Endothelial cell of umbilical vein (primary cell): ENCODE data around the gene AMH. TPM values are rescaled to one million over a fixed set of nuclear protein-coding genes. Genes with fewer than 3 reads are reported as not detected.

Experiments used
- BruUV-seq: library from RNA; stranded (reverse); fragments of 400-500 nt; replicated peaks from 2 replicates; lab custom pipeline; 2021; lab: Mats Ljungman, UMichigan
- CTCF ChIA-PET: fragments of 300-600, 350-600 bp; sonication (Branson Sonifier 250); formaldehyde crosslinking; loops from one replicate; lab custom pipeline; 2021; ENCODE audit warnings: antibody characterized with exemption, inconsistent platforms; lab: Charles Lee
- POLR2A ChIA-PET: fragments of 300-600, 350-600 bp; sonication (Branson Sonifier 250); formaldehyde crosslinking; loops from one replicate; lab custom pipeline; 2021; ENCODE audit warnings: antibody characterized with exemption, inconsistent platforms; lab: Charles Lee
- DNase-seq: peaks from one replicate; pipeline ENCODE4 v3.0.0-alpha.2; 2011; ENCODE audit warnings: low read depth, low spot score
- FAIRE-seq: peaks from 2 replicates; lab custom pipeline; 2011; peaks lifted over from hg19 to GRCh38; lab: Jason Lieb, UNC
- H2AFZ ChIP-seq: 2 replicates; pipeline ENCODE4 v1.6.0; 2012; ENCODE audit warnings: low read depth, low read length, control low read depth, inconsistent platforms
- H3K27ac ChIP-seq: 2 replicates; pipeline ENCODE4 v1.5.1; 2011; ENCODE audit warnings: low read depth, mild to moderate bottlenecking, control low read depth, low read length, moderate library complexity; ENCODE audit not compliant: insufficient read depth
- H3K27me3 ChIP-seq, 2 experiments: 2 replicates each; pipeline versions ENCODE4 v1.6.0 to v1.6.1; 2011; ENCODE audit warnings: low read length in 2 of 2, mixed read lengths in 1 of 2; ENCODE audit not compliant: control insufficient read depth in 2 of 2, insufficient read depth in 2 of 2
- H3K36me3 ChIP-seq, 2 experiments: 2 replicates in 1 of 2; 3 replicates in 1 of 2; pipeline ENCODE4 v1.5.1; 2011; ENCODE audit warnings: low read length in 2 of 2, mild to moderate bottlenecking in 1 of 2, moderate library complexity in 1 of 2; ENCODE audit not compliant: control insufficient read depth in 2 of 2, insufficient read depth in 2 of 2; ENCODE audit errors: extremely low read depth in 1 of 2
- H3K4me1 ChIP-seq: 3 replicates; pipeline ENCODE4 v1.5.1; 2011; ENCODE audit warnings: mild to moderate bottlenecking, low read length; ENCODE audit not compliant: control insufficient read depth, insufficient read depth; ENCODE audit errors: extremely low read depth
- H3K4me2 ChIP-seq: 2 replicates; pipeline ENCODE4 v1.6.1; 2011; ENCODE audit warnings: low read length, control low read depth, mixed read lengths; ENCODE audit not compliant: insufficient read depth
- H3K4me3 ChIP-seq, 3 experiments: fragments of 200-600 bp in 1 of 3; sonication (generic), shearing (Covaris generic) in 1 of 3; replicated peaks in 1 of 3; 2 replicates each; pipeline ENCODE4 v1.5.1; 2011 to 2016; ENCODE audit warnings: control low read depth in 3 of 3, low read length in 3 of 3, mild to moderate bottlenecking in 2 of 3, inconsistent platforms in 1 of 3, low read depth in 1 of 3, moderate library complexity in 1 of 3; ENCODE audit not compliant: insufficient read depth in 1 of 3
- H3K79me2 ChIP-seq: 2 replicates; pipeline ENCODE4 v1.6.0; 2012; ENCODE audit warnings: low read length, inconsistent platforms; ENCODE audit not compliant: control insufficient read depth, insufficient read depth
- H3K9ac ChIP-seq: replicated peaks from 2 replicates; pipeline ENCODE3; 2011; ENCODE audit warnings: low read length, control low read depth; ENCODE audit not compliant: insufficient read depth; ENCODE audit errors: extremely low read depth
- H3K9me1 ChIP-seq: replicated peaks from 3 replicates; pipeline ENCODE4 v1.6.0; 2011; ENCODE audit warnings: mild to moderate bottlenecking, low read length; ENCODE audit not compliant: control insufficient read depth, insufficient read depth; ENCODE audit errors: extremely low read depth
- H3K9me3 ChIP-seq: replicated peaks from 2 replicates; pipeline ENCODE4 v1.5.1; 2012; ENCODE audit warnings: low read length, inconsistent platforms; ENCODE audit not compliant: control insufficient read depth, insufficient read depth
- H4K20me1 ChIP-seq: replicated peaks from 2 replicates; pipeline ENCODE3; 2011; ENCODE audit warnings: mild to moderate bottlenecking, low read length; ENCODE audit not compliant: control insufficient read depth, insufficient read depth; ENCODE audit errors: extremely low read depth
- CTCF ChIP-seq, 2 donors: IDR thresholded peaks; 1 replicate in 1 of 2; 2 replicates in 1 of 2; pipeline ENCODE4 v1.5.1; 2011; ENCODE audit warnings: low read length in 2 of 2, mild to moderate bottlenecking in 2 of 2, moderate library complexity in 2 of 2, control low read depth in 1 of 2, inconsistent platforms in 1 of 2, low read depth in 1 of 2; ENCODE audit not compliant: insufficient read depth in 1 of 2; ENCODE audit errors: extremely low read depth in 1 of 2
- EZH2 ChIP-seq: IDR thresholded peaks from 2 replicates; pipeline ENCODE4 v1.6.1; 2012; ENCODE audit warnings: borderline replicate concordance, low read depth, mild to moderate bottlenecking, moderate library complexity, low read length, inconsistent platforms; ENCODE audit not compliant: severe bottlenecking
- FOS ChIP-seq: IDR thresholded peaks from 2 replicates; pipeline ENCODE4 v1.6.1; 2011; ENCODE audit warnings: mild to moderate bottlenecking, low read length, moderate library complexity, borderline replicate concordance; ENCODE audit not compliant: insufficient read depth
- GATA2 ChIP-seq: IDR thresholded peaks from 2 replicates; pipeline ENCODE4 v1.7.0; 2011; ENCODE audit warnings: low read depth, mild to moderate bottlenecking, moderate library complexity, mixed read lengths, low read length; ENCODE audit not compliant: insufficient read length, insufficient read depth
- JUN ChIP-seq: IDR thresholded peaks from 2 replicates; pipeline ENCODE4 v1.6.1; 2011; ENCODE audit warnings: borderline replicate concordance, low read depth; ENCODE audit not compliant: insufficient read length, insufficient read depth
- MAX ChIP-seq: IDR thresholded peaks from 2 replicates; pipeline ENCODE4 v1.6.1; 2011; ENCODE audit not compliant: insufficient read depth, insufficient read length
- MYC ChIP-seq: IDR thresholded peaks from one replicate; pipeline ENCODE4 v1.6.1; 2011; ENCODE audit warnings: mild to moderate bottlenecking, low read depth, low read length
- POLR2A ChIP-seq: IDR thresholded peaks from 2 replicates; pipeline ENCODE4 v1.6.1; 2012; ENCODE audit warnings: low read depth, mild to moderate bottlenecking, control low read depth, low read length
- POLR2AphosphoS5 ChIP-seq: IDR thresholded peaks from 2 replicates; pipeline ENCODE4 v1.6.1; 2012; ENCODE audit warnings: low read depth, mild to moderate bottlenecking, control low read depth, low read length, moderate library complexity; ENCODE audit not compliant: insufficient read depth
- dilution Hi-C: fragments of 300-500 bp; cut with MboI; formaldehyde crosslinking; loops from one replicate; pipeline ENCODE4 v1.15.0; 2019; ENCODE audit warnings: low sequenced_read_pairs; ENCODE audit not compliant: extremely low pct_ligation_motif_present
- intact Hi-C: fragments of 100-400 bp; cut with micrococcal nuclease; formaldehyde crosslinking; loops from one replicate; pipeline ENCODE4 v1.10.0; 2022
- polyA plus RNA-seq, 4 experiments: library from polyadenylated mRNA; depleted of rRNA in 3 of 4; stranded (reverse) in 3 of 4; unstranded in 1 of 4; fragments of >200 nt; gene quantifications; 2 replicates each; pipeline versions ENCODE4 v1.2.1 to v1.2.3, GENCODE V29; 2011 to 2012; ENCODE audit warnings: missing spikeins in 1 of 4
- total RNA-seq: library from RNA; stranded (reverse); gene quantifications from 2 replicates; pipeline ENCODE4 v1.2.3, GENCODE V29; 2021

Gene AMH
- total and polyA plus RNA-seq, 2 donors (not counting 3 experiments of a cell fraction or from before 2014, with no cell fraction given), result 3.3 to 9.6 TPM

- no TSS peak for BruUV-seq
- Histone ChIP-seq H3K9me1 (no peaks in the 10 kb centered on the region), H4K20me1 (no peaks in the 10 kb centered on the region), H2AFZ (no peak overlapping the region), H3K4me1 (no peaks in the 10 kb centered on the region), H3K4me2 (no peak overlapping the region), H3K27me3 (no peaks in the 10 kb centered on the region), H3K27ac (no peak overlapping the region), H3K79me2 (no peaks in the 10 kb centered on the region), H3K36me3 (peaks cover 2 to 29% of the 10 kb centered on the region in 2 experiments), H3K4me3 (no peak overlapping the region), H3K9me3 (no peaks in the 10 kb centered on the region), H3K9ac (no peak overlapping the region)
- TF ChIP-seq FOS (no peak), MAX (no peak), EZH2 (no peak), MYC (no peak), CTCF (IDR thresholded peaks at IDR 0.05; ENCODE audit: extremely low read depth in 1 of 2, insufficient read depth in 1 of 2, low read depth in 1 of 2, low read length in 2 of 2) (no peak), POLR2A (no peak), POLR2AphosphoS5 (no peak), GATA2 (no peak), JUN (no peak)
- CTCF ChIA-PET, result no interaction called here
- dilution Hi-C loops, result no loop called here
- POLR2A ChIA-PET, result no interaction called here
- FAIRE-seq (no peak), DNase-seq (no peak)
- intact Hi-C loops, result no loop called here
Observed at GRCh38 chr19:2226840-2227360, 22.2 kb upstream of the AMH start.
